HTR-8/SVneo (cell line): Measurements from ENCODE around the gene GSTA1.
"Not testable (repeated sequence)": the region's sequence is repeated elsewhere in the genome, so short reads cannot be mapped to it uniquely, and the experiment has no call there.

ENCODE experiments used
- DNase-seq: peaks from one replicate; pipeline ENCODE4 v3.0.0; 2011; ENCODE audit warnings: low spot score, mixed read lengths; ENCODE audit not compliant: insufficient read length
- FAIRE-seq: peaks from 2 replicates; lab custom pipeline; 2011; peaks lifted over from hg19 to GRCh38; lab: Jason Lieb, UNC

GSTA1 gene

GRCh38 chr6:52814545-52814944 lies 10.9 kb upstream of the GSTA1 start:
- not testable (repeated sequence) for FAIRE-seq, DNase-seq

- not testable (repeated sequence) for DNase-seq, FAIRE-seq
Measured at GRCh38 chr6:52809777-52810176, 6.2 kb upstream of the GSTA1 start.

- DNase-seq = no peak
- FAIRE-seq = no peak
Measured at GRCh38 chr6:52808660-52809059, 5.0 kb upstream of the GSTA1 start.

- FAIRE-seq (no peak), DNase-seq (no peak)
Measured at GRCh38 chr6:52802806-52803205, 810 bp downstream of the GSTA1 start.

- DNase-seq = no peak
- no peak for FAIRE-seq
Measured at GRCh38 chr6:52801188-52801841, 2.3 kb downstream of the GSTA1 start.

- not testable (repeated sequence) for DNase-seq, FAIRE-seq
Measured at GRCh38 chr6:52799272-52799671, 4.3 kb downstream of the GSTA1 start.

- not testable (repeated sequence) for FAIRE-seq, DNase-seq
Measured at GRCh38 chr6:52794366-52794765, 9.2 kb downstream of the GSTA1 start.

- FAIRE-seq (no peak), DNase-seq (no peak)
Measured at GRCh38 chr6:52790861-52791260, 12.8 kb downstream of the GSTA1 start.

GRCh38 chr6:52789658-52790057 lies 14.0 kb downstream of the GSTA1 start:
- not testable (repeated sequence) for DNase-seq, FAIRE-seq

GRCh38 chr6:52788478-52788877 lies 15.1 kb downstream of the GSTA1 start:
- no peak for DNase-seq
- FAIRE-seq = no peak

GRCh38 chr6:52787917-52788316 lies 15.7 kb downstream of the GSTA1 start:
- DNase-seq (no peak), FAIRE-seq (no peak)

GRCh38 chr6:52786249-52786956 lies 17.2 kb downstream of the GSTA1 start:
- FAIRE-seq = no peak

GRCh38 chr6:52782696-52783274 lies 20.8 kb downstream of the GSTA1 start:
- not testable (repeated sequence) for FAIRE-seq, DNase-seq

More at GRCh38 chr6:52786249-52786956, 17.2 kb downstream of the GSTA1 start:
- no peak for DNase-seq

- not testable (repeated sequence) for DNase-seq, FAIRE-seq
Measured at GRCh38 chr6:52782209-52782608, 21.4 kb downstream of the GSTA1 start.

- DNase-seq (no peak), FAIRE-seq (no peak)
Measured at GRCh38 chr6:52779237-52779636, 24.4 kb downstream of the GSTA1 start.

- not testable (repeated sequence) for FAIRE-seq, DNase-seq
Measured at GRCh38 chr6:52776711-52777351, 26.8 kb downstream of the GSTA1 start.

GRCh38 chr6:52769399-52769798 lies 34.2 kb downstream of the GSTA1 start:
- not testable (repeated sequence) for DNase-seq
- peak; percentile 38 for FAIRE-seq

- FAIRE-seq, DNase-seq: not testable (repeated sequence)
Measured at GRCh38 chr6:52767658-52768057, 36.0 kb downstream of the GSTA1 start.

GRCh38 chr6:52763322-52763916 lies 40.2 kb downstream of the GSTA1 start, which contains the start of gene GSTA2:
Gene GSTA2, minus strand, starts transcription at chr6:52763475. Its CDS starts 5,528 bp downstream, at chr6:52757947.
- FAIRE-seq, DNase-seq: not testable (repeated sequence)
